ENCODE data around the gene CIB2.

GRCh38 chr15:78155355-78155939, 24.2 kb upstream of the CIB2 start:
- TF ChIP-seq CTCF (IDR thresholded peaks at IDR 0.05): no peak
- TF ChIP-seq POLR2A (IDR thresholded peaks at IDR 0.05): no peak
